Measurements from ENCODE around the gene SLFN13. TPM values are rescaled to one million over a fixed set of nuclear protein-coding genes. Genes with fewer than 3 reads are reported as not detected.
A peak's percentile ranks its signal among the peaks of the same experiment; 100 is the strongest.
"Not testable (repeated sequence)": the region's sequence is repeated elsewhere in the genome, so short reads cannot be mapped to it uniquely, and the experiment has no call there.

Gene SLFN13
- total RNA-seq, 4 donors from 2014 or later = 2.3 to 23.6 (median 4.9) TPM

GRCh38 chr17:35477248-35477647 is 28.7 kb upstream of the SLFN13 start:
- Histone ChIP-seq H3K27ac (no peak overlapping the region), H3K27me3 (peaks cover 0 to 18% of the 10 kb centered on the region in 2 donors), H3K4me1 (no peaks in the 10 kb centered on the region), H3K4me3 (no peak overlapping the region), H3K36me3 (no peaks in the 10 kb centered on the region), H3K9me3 (peaks cover 0 to 2% (median 0%) of the 10 kb centered on the region in 4 donors)
- no peak for DNase-seq (ENCODE audit: low spot score in 2 of 2)
- WGBS, 2 donors = 70 to 76% methylated on average over 5 of the region's 5 CpGs
- TF ChIP-seq, protein P1, sequence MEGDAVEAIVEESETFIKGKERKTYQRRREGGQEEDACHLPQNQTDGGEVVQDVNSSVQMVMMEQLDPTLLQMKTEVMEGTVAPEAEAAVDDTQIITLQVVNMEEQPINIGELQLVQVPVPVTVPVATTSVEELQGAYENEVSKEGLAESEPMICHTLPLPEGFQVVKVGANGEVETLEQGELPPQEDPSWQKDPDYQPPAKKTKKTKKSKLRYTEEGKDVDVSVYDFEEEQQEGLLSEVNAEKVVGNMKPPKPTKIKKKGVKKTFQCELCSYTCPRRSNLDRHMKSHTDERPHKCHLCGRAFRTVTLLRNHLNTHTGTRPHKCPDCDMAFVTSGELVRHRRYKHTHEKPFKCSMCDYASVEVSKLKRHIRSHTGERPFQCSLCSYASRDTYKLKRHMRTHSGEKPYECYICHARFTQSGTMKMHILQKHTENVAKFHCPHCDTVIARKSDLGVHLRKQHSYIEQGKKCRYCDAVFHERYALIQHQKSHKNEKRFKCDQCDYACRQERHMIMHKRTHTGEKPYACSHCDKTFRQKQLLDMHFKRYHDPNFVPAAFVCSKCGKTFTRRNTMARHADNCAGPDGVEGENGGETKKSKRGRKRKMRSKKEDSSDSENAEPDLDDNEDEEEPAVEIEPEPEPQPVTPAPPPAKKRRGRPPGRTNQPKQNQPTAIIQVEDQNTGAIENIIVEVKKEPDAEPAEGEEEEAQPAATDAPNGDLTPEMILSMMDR (IDR thresholded peaks at IDR 0.05) = no peak
- no peak for TF ChIP-seq POLR2A (IDR thresholded peaks at IDR 0.05)
- TF ChIP-seq EP300 (IDR thresholded peaks at IDR 0.05) = no peak

GRCh38 chr17:35476283-35476820 is 27.8 kb upstream of the SLFN13 start:
- no peaks in the 10 kb centered on the region for H3K4me1 ChIP-seq
- H3K27me3 ChIP-seq = peaks cover 0 to 18% of the 10 kb centered on the region in 2 donors
- DNase-seq (ENCODE audit: low spot score in 2 of 2) = no peak
- no peaks in the 10 kb centered on the region for H3K36me3 ChIP-seq
- TF ChIP-seq EP300 (IDR thresholded peaks at IDR 0.05) (no peak), POLR2A (IDR thresholded peaks at IDR 0.05) (no peak)
- TF ChIP-seq, protein P1 (IDR thresholded peaks at IDR 0.05) = no peak
- WGBS, 2 donors = 74 to 78% methylated on average over 2 of the region's 2 CpGs
- no peak overlapping the region for H3K27ac ChIP-seq
- H3K4me3 ChIP-seq = no peak overlapping the region
- H3K9me3 ChIP-seq = no peaks in the 10 kb centered on the region

GRCh38 chr17:35468475-35468874 is 19.9 kb upstream of the SLFN13 start:
- Histone ChIP-seq H3K4me1 (no peaks in the 10 kb centered on the region), H3K36me3 (no peaks in the 10 kb centered on the region), H3K27ac (no peak overlapping the region), H3K27me3 (peaks cover 0 to 4% of the 10 kb centered on the region in 2 donors), H3K4me3 (no peak overlapping the region), H3K9me3 (no peaks in the 10 kb centered on the region)
- no peak for DNase-seq (ENCODE audit: low spot score in 2 of 2)
- TF ChIP-seq POLR2A (IDR thresholded peaks at IDR 0.05) (no peak), EP300 (IDR thresholded peaks at IDR 0.05) (no peak)
- TF ChIP-seq, protein P1 (IDR thresholded peaks at IDR 0.05) = no peak
- 79 to 83% methylated on average over 4 of the region's 4 CpGs for WGBS, 2 donors

GRCh38 chr17:35467824-35468223 is 19.3 kb upstream of the SLFN13 start:
- Histone ChIP-seq H3K27ac (no peak overlapping the region), H3K9me3 (no peaks in the 10 kb centered on the region), H3K36me3 (no peaks in the 10 kb centered on the region), H3K4me3 (no peak overlapping the region), H3K27me3 (peaks cover 0 to 10% of the 10 kb centered on the region in 2 donors), H3K4me1 (no peaks in the 10 kb centered on the region)
- WGBS, 2 donors = 87 to 88% methylated on average over 4 of the region's 4 CpGs
- TF ChIP-seq EP300 (IDR thresholded peaks at IDR 0.05) (no peak), POLR2A (IDR thresholded peaks at IDR 0.05) (no peak)
- TF ChIP-seq, protein P1 (IDR thresholded peaks at IDR 0.05) = no peak
- no peak for DNase-seq (ENCODE audit: low spot score in 2 of 2)

DNA sequence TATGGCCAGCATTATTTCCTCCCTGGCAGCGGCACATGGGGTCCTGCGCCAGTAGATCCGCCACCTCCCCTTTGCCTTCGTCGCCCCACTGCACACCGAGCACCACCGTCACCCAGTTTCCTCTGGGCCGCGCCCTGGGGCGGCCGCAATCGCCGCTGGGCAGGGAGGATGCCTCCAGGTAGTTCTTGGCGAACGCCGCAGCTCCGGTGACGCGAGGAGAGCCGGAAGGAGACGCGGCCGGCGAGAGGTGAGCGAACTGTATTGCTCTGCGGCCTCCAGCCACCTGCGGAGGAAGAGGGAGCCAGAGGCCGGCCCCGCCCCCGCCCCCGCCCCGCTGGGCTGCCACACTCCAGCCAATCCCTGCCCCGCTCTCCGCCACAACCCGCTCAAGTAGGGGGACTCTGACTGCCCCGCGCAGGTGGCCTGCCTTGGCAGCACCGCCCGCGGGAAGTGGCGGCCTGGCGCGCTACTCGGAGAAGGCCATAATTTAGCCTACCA is 11.8 kb upstream of the SLFN13 start:
- H3K27me3 ChIP-seq = peaks cover 0 to 46% of the 10 kb centered on the region in 2 donors
- 6 to 8% methylated on average over 38 to 41 of the region's 44 CpGs for WGBS, 2 donors
- peak overlapping the region in 3 of 4 donors; percentile 12 to 46 (median 28) for H3K4me3 ChIP-seq
- no peak for TF ChIP-seq POLR2A (IDR thresholded peaks at IDR 0.05)
- TF ChIP-seq, protein P1 (IDR thresholded peaks at IDR 0.05) = no peak
- TF ChIP-seq EP300 (IDR thresholded peaks at IDR 0.05) = no peak
- H3K4me1 ChIP-seq = peaks cover 0 to 9% (median 0%) of the 10 kb centered on the region in 4 donors
- H3K9me3 ChIP-seq = no peaks in the 10 kb centered on the region
- DNase-seq (ENCODE audit: low spot score in 2 of 2) = no peak
- H3K36me3 ChIP-seq = no peaks in the 10 kb centered on the region
- peak overlapping the region in 1 of 4 donors; percentile 40 for H3K27ac ChIP-seq

DNA sequence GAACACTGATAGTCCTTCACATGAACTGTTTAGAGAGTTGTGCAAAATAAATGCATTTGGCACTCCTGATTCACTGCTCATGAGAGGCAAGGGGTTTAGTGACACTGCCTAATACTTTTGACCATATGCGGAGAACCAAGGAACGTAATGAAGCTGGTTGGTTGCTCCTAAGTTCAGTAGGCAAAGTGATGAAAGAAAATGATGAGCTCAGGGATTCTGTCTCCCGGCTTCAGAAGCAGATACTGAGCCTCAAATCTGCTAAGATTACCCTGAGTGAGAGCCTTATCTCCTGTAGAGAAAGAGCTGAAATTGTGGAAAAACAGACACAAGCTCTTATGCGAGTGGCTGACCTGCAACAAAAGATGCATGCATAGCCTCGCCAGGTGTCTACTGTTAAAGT is 5.5 kb upstream of the SLFN13 start:
- not testable (repeated sequence) for H3K9me3 ChIP-seq; H3K36me3 ChIP-seq; H3K4me3 ChIP-seq; H3K27ac ChIP-seq; H3K27me3 ChIP-seq; DNase-seq (ENCODE audit: low spot score in 2 of 2); H3K4me1 ChIP-seq
- WGBS, 2 donors = 72 to 90% methylated on average over 5 of the region's 5 CpGs

All from tibial nerve (tissue), 4 donors.